H1 (cell line): ENCODE measurements around the gene APOL1. TPM values are rescaled to one million over a fixed set of nuclear protein-coding genes. Genes with fewer than 3 reads are reported as not detected.

Experiments
- CTCF ChIA-PET: fragments of 300-600 bp; sonication (Branson Sonifier 250); formaldehyde crosslinking; loops from one replicate; lab custom pipeline; 2021; ENCODE audit not compliant: partially characterized antibody; lab: Charles Lee
- POLR2A ChIA-PET: fragments of 300-600 bp; sonication (Branson Sonifier 250); formaldehyde crosslinking; loops from one replicate; lab custom pipeline; 2021; ENCODE audit warnings: inconsistent platforms; ENCODE audit not compliant: partially characterized antibody; lab: Charles Lee
- DNase-seq, 2 experiments: peaks; one replicate each; pipeline versions ENCODE4 v3.0.0 to v3.0.0-alpha.2; 2010 to 2022; ENCODE audit warnings: low spot score in 2 of 2, low read depth in 1 of 2, mixed read lengths in 1 of 2
- FAIRE-seq: peaks from 2 replicates; lab custom pipeline; 2011; peaks lifted over from hg19 to GRCh38; lab: Jason Lieb, UNC
- H2AFZ ChIP-seq: 2 replicates; pipeline ENCODE4 v1.8.1; 2012; ENCODE audit warnings: low read length, inconsistent platforms
- H2AK5ac ChIP-seq: 2 replicates; pipeline ENCODE4 v1.6.1; 2013; ENCODE audit warnings: low read depth, low read length
- H2BK120ac ChIP-seq: replicated peaks from 2 replicates; pipeline ENCODE3; 2013; ENCODE audit warnings: low read depth, low read length, inconsistent platforms
- H2BK12ac ChIP-seq: 2 replicates; pipeline ENCODE4 v1.6.1; 2013; ENCODE audit warnings: low read depth, low read length
- H2BK15ac ChIP-seq: 2 replicates; pipeline ENCODE4 v1.6.1; 2013; ENCODE audit warnings: low read length
- H2BK20ac ChIP-seq: 2 replicates; pipeline ENCODE4 v1.6.1; 2013; ENCODE audit warnings: low read length
- H2BK5ac ChIP-seq: 2 replicates; pipeline ENCODE4 v1.6.1; 2013; ENCODE audit warnings: low read depth, low read length
- H3K14ac ChIP-seq: 2 replicates; pipeline ENCODE4 v1.6.1; 2013; ENCODE audit warnings: inconsistent platforms; ENCODE audit not compliant: insufficient read length
- H3K18ac ChIP-seq: 2 replicates; pipeline ENCODE4 v1.6.1; 2013; ENCODE audit warnings: low read length; ENCODE audit errors: extremely low read depth
- H3K23ac ChIP-seq: 2 replicates; pipeline ENCODE4 v1.6.1; 2013; ENCODE audit warnings: inconsistent platforms; ENCODE audit not compliant: insufficient read length
- H3K23me2 ChIP-seq: 2 replicates; pipeline ENCODE4 v1.6.1; 2013; ENCODE audit warnings: low read depth, low read length
- H3K27ac ChIP-seq: 2 replicates; pipeline ENCODE4 v1.6.1; 2011; ENCODE audit warnings: low read depth, low read length, inconsistent platforms
- H3K27me3 ChIP-seq, 4 experiments: replicated peaks in 1 of 4; 1 replicate in 1 of 4; 2 replicates in 3 of 4; pipeline versions ENCODE4 v1.6.1 to v1.8.1; 2011 to 2013; ENCODE audit warnings: low read length in 3 of 4, mild to moderate bottlenecking in 3 of 4, inconsistent platforms in 2 of 4, mixed read lengths in 2 of 4, moderate library complexity in 1 of 4; ENCODE audit not compliant: control insufficient read depth in 3 of 4, insufficient read depth in 3 of 4; ENCODE audit errors: extremely low read depth in 1 of 4
- H3K36me3 ChIP-seq, 4 experiments: 2 replicates each; pipeline versions ENCODE4 v1.6.1 to v1.8.1; 2011 to 2013; ENCODE audit warnings: mild to moderate bottlenecking in 4 of 4, low read length in 3 of 4, moderate library complexity in 2 of 4, control low read depth in 1 of 4, inconsistent platforms in 1 of 4; ENCODE audit not compliant: insufficient read depth in 4 of 4, control insufficient read depth in 2 of 4
- H3K4ac ChIP-seq: replicated peaks from 2 replicates; pipeline ENCODE3; 2013; ENCODE audit warnings: low read length, low read depth, mixed read lengths, inconsistent platforms; ENCODE audit not compliant: insufficient read length
- H3K4me1 ChIP-seq, 4 experiments: replicated peaks in 1 of 4; 1 replicate in 1 of 4; 2 replicates in 3 of 4; pipeline versions ENCODE4 v1.6.1 to v1.8.1; 2011 to 2013; ENCODE audit warnings: low read length in 3 of 4, inconsistent platforms in 2 of 4, mixed read lengths in 1 of 4; ENCODE audit not compliant: insufficient read depth in 4 of 4, control insufficient read depth in 3 of 4
- H3K4me2 ChIP-seq, 2 experiments: 2 replicates each; pipeline versions ENCODE4 v1.6.1 to v1.8.1; 2011 to 2013; ENCODE audit warnings: low read depth in 2 of 2, low read length in 2 of 2, control low read depth in 1 of 2, inconsistent platforms in 1 of 2, mild to moderate bottlenecking in 1 of 2; ENCODE audit not compliant: insufficient read depth in 1 of 2
- H3K4me3 ChIP-seq, 4 experiments: fragments of 200-600, 300-600 bp in 1 of 4; sonication (generic), shearing (Covaris generic), sonication (Bioruptor Twin) in 1 of 4; 2 replicates each; pipeline versions ENCODE4 v1.5.1 to v1.8.1; 2011 to 2016; ENCODE audit warnings: low read length in 4 of 4, low read depth in 3 of 4, control low read depth in 2 of 4, inconsistent platforms in 2 of 4, mild to moderate bottlenecking in 2 of 4, mixed read lengths in 1 of 4, moderate library complexity in 1 of 4; ENCODE audit not compliant: insufficient read depth in 2 of 4; ENCODE audit errors: extremely low read depth in 1 of 4
- H3K56ac ChIP-seq: replicated peaks from 2 replicates; pipeline ENCODE3; 2013; ENCODE audit warnings: low read depth, mild to moderate bottlenecking, mixed read lengths, low read length, inconsistent platforms; ENCODE audit not compliant: insufficient read length
- H3K79me1 ChIP-seq: 2 replicates; pipeline ENCODE4 v1.6.1; 2013; ENCODE audit warnings: low read depth, low read length, control low read depth
- H3K79me2 ChIP-seq, 2 experiments: 2 replicates each; pipeline versions ENCODE4 v1.6.1 to v1.8.1; 2012 to 2013; ENCODE audit warnings: low read length in 2 of 2, mild to moderate bottlenecking in 2 of 2, inconsistent platforms in 1 of 2; ENCODE audit not compliant: insufficient read depth in 2 of 2, control insufficient read depth in 1 of 2
- H3K9ac ChIP-seq, 4 experiments: replicated peaks in 1 of 4; 1 replicate in 1 of 4; 2 replicates in 3 of 4; pipeline versions ENCODE4 v1.6.1 to v1.8.1; 2011 to 2013; ENCODE audit warnings: low read depth in 3 of 4, low read length in 3 of 4, control low read depth in 2 of 4, mild to moderate bottlenecking in 2 of 4, moderate library complexity in 2 of 4, inconsistent platforms in 1 of 4; ENCODE audit errors: extremely low read depth in 1 of 4
- H3K9me3 ChIP-seq, 2 experiments: 2 replicates each; pipeline versions ENCODE4 v1.6.1 to v1.8.1; 2012 to 2013; ENCODE audit warnings: mild to moderate bottlenecking in 2 of 2, moderate library complexity in 2 of 2, control low read depth in 1 of 2, inconsistent platforms in 1 of 2, low read depth in 1 of 2, low read length in 1 of 2, mixed read lengths in 1 of 2; ENCODE audit not compliant: insufficient read depth in 2 of 2
- H4K20me1 ChIP-seq, 2 experiments: replicated peaks in 1 of 2; 2 replicates each; pipeline versions ENCODE3 to v1.8.1; 2011 to 2013; ENCODE audit warnings: inconsistent platforms in 2 of 2, low read length in 2 of 2, mild to moderate bottlenecking in 1 of 2; ENCODE audit not compliant: insufficient read depth in 2 of 2, control insufficient read depth in 1 of 2
- H4K5ac ChIP-seq: 2 replicates; pipeline ENCODE4 v1.6.1; 2013; ENCODE audit warnings: low read length, low read depth, mixed read lengths, inconsistent platforms; ENCODE audit not compliant: insufficient read length
- H4K8ac ChIP-seq: 2 replicates; pipeline ENCODE4 v1.8.0; 2013; ENCODE audit warnings: mild to moderate bottlenecking, moderate library complexity, low read length, inconsistent platforms; ENCODE audit not compliant: insufficient read depth; ENCODE audit errors: extremely low read depth
- H4K91ac ChIP-seq: replicated peaks from 2 replicates; pipeline ENCODE3; 2013; ENCODE audit warnings: low read length, mixed read lengths, inconsistent platforms; ENCODE audit not compliant: insufficient read length
- ASH2L ChIP-seq: fragments of 200-600, 300-600 bp; sonication (generic); IDR thresholded peaks from one replicate; pipeline ENCODE4 v1.7.1; 2017; ENCODE audit warnings: low read length
- BRCA1 ChIP-seq: IDR thresholded peaks from 2 replicates; pipeline ENCODE4 v1.6.1; 2012; ENCODE audit warnings: low read depth, low read length, improper control_type of control experiment
- CBX5 ChIP-seq: fragments of 300-800, 300-1000 bp; sonication (generic); IDR thresholded peaks from 2 replicates; pipeline ENCODE4 v1.7.1; 2016; ENCODE audit warnings: antibody characterized with exemption, low read length, low read depth
- CBX8 ChIP-seq: fragments of 300-800, 300-1000 bp; sonication (generic); IDR thresholded peaks from 2 replicates; pipeline ENCODE4 v1.7.1; 2016; ENCODE audit warnings: low read depth, low read length, borderline replicate concordance
- EZH2 ChIP-seq: fragments of 200-600 bp; sonication (generic); IDR thresholded peaks from 2 replicates; pipeline ENCODE4 v1.7.1; 2012; ENCODE audit warnings: low read depth, mild to moderate bottlenecking, moderate library complexity, low read length, inconsistent platforms; ENCODE audit not compliant: severe bottlenecking
- FOSL1 ChIP-seq: IDR thresholded peaks from 2 replicates; pipeline ENCODE4 v1.6.1; 2011; ENCODE audit warnings: mild to moderate bottlenecking, low read depth, low read length, moderate library complexity; ENCODE audit not compliant: insufficient read depth
- GABPA ChIP-seq: IDR thresholded peaks from 2 replicates; pipeline ENCODE4 v1.6.1; 2011; ENCODE audit warnings: mild to moderate bottlenecking, low read length, moderate library complexity, borderline replicate concordance; ENCODE audit not compliant: insufficient read depth
- MAFK ChIP-seq: IDR thresholded peaks from 2 replicates; pipeline ENCODE4 v1.6.1; 2012; ENCODE audit warnings: low read depth, mild to moderate bottlenecking, improper control_type of control experiment, low read length
- NRF1 ChIP-seq: IDR thresholded peaks from 2 replicates; pipeline ENCODE4 v1.6.1; 2011; ENCODE audit warnings: mild to moderate bottlenecking, low read depth, low read length, improper control_type of control experiment
- RXRA ChIP-seq: IDR thresholded peaks from 2 replicates; pipeline ENCODE4 v1.6.1; 2011; ENCODE audit warnings: low read depth, mild to moderate bottlenecking, low read length, moderate library complexity; ENCODE audit not compliant: insufficient read depth
- SIX5 ChIP-seq: IDR thresholded peaks from 2 replicates; pipeline ENCODE4 v1.6.1; 2011; ENCODE audit warnings: mild to moderate bottlenecking, low read depth, low read length
- SP1 ChIP-seq: IDR thresholded peaks from 2 replicates; pipeline ENCODE4 v1.6.1; 2011; ENCODE audit warnings: low read depth, low read length
- USF2 ChIP-seq: IDR thresholded peaks from 2 replicates; pipeline ENCODE4 v1.6.1; 2011; ENCODE audit warnings: low read length, improper control_type of control experiment
- YY1 ChIP-seq: IDR thresholded peaks from 2 replicates; pipeline ENCODE4 v1.6.1; 2011; ENCODE audit warnings: low read depth, mild to moderate bottlenecking, low read length
- WGBS, 2 experiments: shearing (Covaris generic) in 1 of 2; methylation state at CpG; one replicate each; pipeline versions ENCODE4 v1.1.6 to v1.1.7; 2013 to 2015; ENCODE audit warnings: low lambda C conversion rate in 2 of 2, mixed read lengths in 2 of 2, inconsistent platforms in 1 of 2, low coverage in 1 of 2, missing lambda C conversion rate in 1 of 2; ENCODE audit not compliant: insufficient replicate concordance in 2 of 2, insufficient coverage in 1 of 2, insufficient read length in 1 of 2; ENCODE audit errors: extremely low coverage in 1 of 2, missing lambda C conversion rate in 1 of 2; 5-methylcytosine and 5-hydroxymethylcytosine counted together
- polyA plus RNA-seq, 7 experiments: library from polyadenylated mRNA; depleted of rRNA in 3 of 7; stranded (reverse) in 5 of 7; unstranded in 2 of 7; fragments of >200 nt in 5 of 7; fragments of 200-250 nt in 2 of 7; gene quantifications; 1 replicate in 5 of 7; 2 replicates in 1 of 7; 4 replicates in 1 of 7; pipeline versions ENCODE4 v1.2.1 to v1.2.3, GENCODE V29; 2011 to 2013; ENCODE audit warnings: missing spikeins in 2 of 7, mixed read lengths in 2 of 7
- total RNA-seq: library from RNA; stranded (reverse); fragmentation: NEBNext Ultra II Directional; extraction: Animal tissue kit (Norgen Biotek cat#: 25700); gene quantifications from 2 replicates; pipeline ENCODE4 v1.2.1, GENCODE V29; 2021

The APOL1 gene
- total and polyA plus RNA-seq, 2 of the 8 experiments (the other 6 are each of a cell fraction or from before 2014, with no cell fraction given) = not detected

DNA sequence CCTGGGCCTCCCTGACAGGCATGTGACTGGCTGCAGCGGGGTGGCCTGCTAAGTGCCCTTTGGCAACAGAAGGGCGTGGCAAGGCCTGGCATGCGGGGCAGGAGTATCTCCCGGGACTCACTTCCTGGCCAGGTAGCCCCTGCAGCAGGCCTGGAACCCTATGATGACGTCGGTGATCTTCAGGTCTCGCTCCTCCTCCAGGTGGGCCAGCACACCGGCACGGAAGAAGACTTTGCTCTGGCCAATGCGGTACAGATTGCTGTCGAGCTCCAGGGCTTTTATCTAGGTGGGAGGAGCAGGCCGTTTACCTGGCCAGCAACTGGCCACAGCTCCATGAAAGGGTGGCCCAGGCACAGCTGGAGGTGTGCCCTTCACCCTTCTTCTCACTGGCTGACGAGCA lies 50.9 kb downstream of the APOL1 start:
- Histone ChIP-seq H2BK15ac (no peak overlapping the region), H4K91ac (no peak overlapping the region), H3K9me3 (no peaks in the 10 kb centered on the region), H3K56ac (no peak overlapping the region), H3K14ac (no peak overlapping the region), H3K9ac (no peak overlapping the region), H3K27me3 (no peaks in the 10 kb centered on the region), H3K36me3 (peaks cover 42 to 84% (median 78%) of the 10 kb centered on the region in 4 experiments), H2AK5ac (no peak overlapping the region), H2BK5ac (no peak overlapping the region), H4K20me1 (peaks cover 3 to 11% of the 10 kb centered on the region in 2 experiments), H3K4me2 (no peak overlapping the region), H2AFZ (no peak overlapping the region), H3K4me1 (no peaks in the 10 kb centered on the region), H4K5ac (no peak overlapping the region), H3K18ac (no peak overlapping the region), H3K27ac (no peak overlapping the region), H3K23ac (no peak overlapping the region), H4K8ac (no peak overlapping the region), H2BK20ac (no peak overlapping the region), H3K79me1 (no peaks in the 10 kb centered on the region), H3K4ac (no peak overlapping the region), H3K4me3 (no peak overlapping the region), H3K23me2 (no peaks in the 10 kb centered on the region), H2BK120ac (no peak overlapping the region), H2BK12ac (no peak overlapping the region), H3K79me2 (no peaks in the 10 kb centered on the region)
- 93% methylated on average over 13 of the region's 13 CpGs; no CpG with 5 or more reads in 1 of the 2 experiments for WGBS, 2 experiments
- FAIRE-seq (no peak), DNase-seq (no peak)
- ChIA-PET POLR2A (interaction anchor here (0.7 to 2.0 kb wide), 3 partner anchors 10 to 31 kb away, joined by 3 to 6 read pairs (median 4); no protein-coding TSS in a partner anchor), CTCF (interaction anchor here (0.6 to 17.3 kb wide), 6 partner anchors 17 to 207 kb away, joined by 3 to 159 read pairs (median 4); no protein-coding TSS in a partner anchor)
- TF ChIP-seq USF2 (no peak), YY1 (no peak), SP1 (no peak), NRF1 (no peak), RXRA (no peak), BRCA1 (no peak), FOSL1 (no peak), ASH2L (no peak), CBX8 (no peak), EZH2 (no peak), CBX5 (no peak), GABPA (no peak), SIX5 (no peak), MAFK (no peak)
